Measurements from ENCODE around the gene CALN1.

The CALN1 gene

DNA sequence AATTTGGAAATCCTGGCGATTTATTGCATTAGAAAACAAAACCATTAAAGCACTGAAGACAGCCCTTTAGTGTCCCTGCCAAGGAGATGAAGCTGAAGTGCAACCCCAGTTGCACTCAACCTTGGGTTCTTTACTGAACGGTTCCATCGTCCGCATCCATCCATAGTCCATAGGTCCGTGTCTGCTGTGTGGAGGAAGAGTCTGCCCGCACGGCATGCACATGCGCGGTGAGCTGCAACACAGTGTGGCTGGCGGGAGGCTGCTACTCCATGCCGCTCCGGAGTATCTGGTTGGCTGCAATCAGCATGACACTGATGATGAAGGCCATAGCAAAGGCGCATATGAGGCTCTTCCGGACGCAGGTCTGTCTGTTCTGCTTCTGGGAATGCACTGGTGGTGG, 624.6 kb downstream of the CALN1 start:
- no peak for DNase-seq (ENCODE audit: low spot score)

DNA sequence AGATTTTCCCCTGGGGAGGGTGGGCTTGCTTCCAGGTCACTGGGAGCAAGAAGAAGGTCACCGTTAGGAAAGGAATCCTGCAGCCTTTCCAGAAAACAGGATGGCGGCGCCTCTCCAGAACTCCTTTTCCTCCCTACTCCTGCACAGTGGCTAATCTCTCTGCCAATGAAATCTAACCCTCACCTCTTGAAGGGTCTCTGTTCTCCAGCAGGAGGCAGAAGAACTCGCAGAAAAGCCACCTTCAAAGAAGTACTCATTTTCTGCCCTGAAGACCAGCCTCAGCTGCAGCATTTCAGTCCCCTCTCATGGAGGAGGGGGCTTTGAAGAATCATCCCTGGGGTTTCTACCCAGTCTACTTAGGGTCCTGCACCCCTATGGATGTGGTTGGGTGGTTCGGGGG, 626.9 kb downstream of the CALN1 start:
- DNase-seq (ENCODE audit: low spot score): no peak

DNA sequence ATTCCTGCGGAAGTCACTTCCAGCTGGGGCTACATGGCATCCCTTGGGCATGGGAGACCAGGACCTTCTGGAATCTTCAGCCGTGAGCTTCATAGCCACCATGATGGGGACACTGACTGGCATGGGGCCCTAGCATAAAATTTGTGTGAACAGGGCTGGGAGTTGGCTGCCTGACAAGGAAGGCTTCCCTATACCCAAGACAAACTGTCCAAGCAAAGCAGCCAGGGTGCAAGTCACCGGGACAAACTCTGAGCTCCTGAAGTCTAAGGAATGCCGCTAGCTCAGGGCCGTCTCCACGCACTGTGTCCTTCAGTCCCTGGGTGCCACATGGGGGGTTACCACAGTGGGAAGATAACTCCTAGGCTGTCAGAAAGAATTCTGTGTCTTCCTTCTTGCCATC, 627.4 kb downstream of the CALN1 start:
- DNase-seq (ENCODE audit: low spot score): no peak

DNA sequence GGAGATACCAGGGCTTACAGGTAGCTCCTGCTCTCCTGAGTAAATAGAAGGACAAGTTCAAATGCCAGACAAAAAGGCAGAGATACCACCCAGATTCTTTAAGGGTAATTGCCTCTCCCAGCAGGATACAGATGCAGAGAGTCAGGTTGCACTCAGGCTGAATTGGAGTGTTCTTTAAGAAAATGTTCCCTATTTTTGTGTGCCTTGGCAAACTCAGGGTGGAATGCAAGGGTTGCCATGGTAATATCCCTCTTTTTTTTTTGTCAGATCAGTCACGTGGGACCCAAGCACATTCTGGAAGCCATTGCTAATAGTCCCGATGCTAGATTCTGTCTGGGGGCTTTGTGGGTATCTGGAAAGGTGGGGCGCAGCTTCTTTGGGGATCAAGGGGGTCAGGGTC, 628.0 kb downstream of the CALN1 start:
- DNase-seq (ENCODE audit: low spot score): no peak

DNA sequence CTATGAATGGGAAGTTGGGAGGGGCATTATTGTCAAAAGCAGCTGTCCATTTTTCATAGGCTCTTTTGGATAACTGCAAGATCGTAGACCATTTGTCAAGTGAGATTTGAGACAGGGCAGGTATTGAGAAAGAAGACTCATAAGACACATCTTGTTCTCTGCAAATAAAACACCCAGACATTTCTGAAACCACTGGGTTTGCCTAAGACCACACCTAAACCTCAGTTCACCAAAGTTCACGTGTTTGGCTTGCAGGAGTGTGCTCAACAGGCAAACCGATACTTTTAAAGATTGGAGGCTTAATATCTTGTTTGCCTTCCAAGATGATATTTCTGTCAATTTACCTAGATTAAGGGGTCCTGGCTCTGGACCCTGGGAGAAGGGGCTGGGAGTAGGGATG, 628.4 kb downstream of the CALN1 start:
- no peak for DNase-seq (ENCODE audit: low spot score)

DNA sequence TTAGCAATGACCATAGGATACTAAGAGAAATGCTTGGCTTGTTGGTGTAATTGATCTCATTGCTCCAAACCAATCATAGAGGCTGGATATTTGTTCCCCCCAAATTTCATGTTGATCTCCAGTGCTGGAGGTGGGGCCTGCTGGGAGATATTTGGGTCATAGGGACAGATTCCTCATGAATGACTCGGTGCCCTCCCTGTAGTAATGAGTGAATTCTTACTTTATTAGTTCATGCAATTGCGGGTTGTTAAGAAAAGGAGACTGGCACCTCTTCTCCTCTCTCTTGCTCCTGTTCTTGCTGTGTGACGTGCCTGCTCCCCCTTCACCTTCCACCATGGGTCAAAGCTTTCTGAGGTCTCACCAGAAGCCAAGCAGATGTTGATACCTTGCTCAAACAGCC, 630.1 kb downstream of the CALN1 start:
- DNase-seq (ENCODE audit: low spot score): no peak

DNA sequence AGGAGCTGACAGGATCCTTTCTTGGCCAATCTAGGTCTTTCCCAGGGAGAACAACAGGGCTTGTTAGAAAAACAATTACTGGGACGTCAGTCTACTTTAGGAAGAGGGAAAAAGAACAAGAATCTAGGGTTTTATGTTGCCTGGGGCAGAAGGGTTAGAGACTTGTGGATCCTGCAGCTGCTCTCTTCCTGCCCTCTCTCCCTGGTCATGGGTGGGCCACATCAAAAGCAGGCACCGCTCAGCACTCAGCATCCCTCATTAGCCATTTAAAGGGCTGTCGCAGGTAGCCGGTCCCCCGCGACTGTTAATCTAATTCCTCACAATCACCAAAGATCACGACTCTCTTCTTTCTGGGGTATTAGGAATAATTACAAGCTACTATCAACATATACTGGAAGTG, 631.9 kb downstream of the CALN1 start:
- DNase-seq (ENCODE audit: low spot score): no peak

DNA sequence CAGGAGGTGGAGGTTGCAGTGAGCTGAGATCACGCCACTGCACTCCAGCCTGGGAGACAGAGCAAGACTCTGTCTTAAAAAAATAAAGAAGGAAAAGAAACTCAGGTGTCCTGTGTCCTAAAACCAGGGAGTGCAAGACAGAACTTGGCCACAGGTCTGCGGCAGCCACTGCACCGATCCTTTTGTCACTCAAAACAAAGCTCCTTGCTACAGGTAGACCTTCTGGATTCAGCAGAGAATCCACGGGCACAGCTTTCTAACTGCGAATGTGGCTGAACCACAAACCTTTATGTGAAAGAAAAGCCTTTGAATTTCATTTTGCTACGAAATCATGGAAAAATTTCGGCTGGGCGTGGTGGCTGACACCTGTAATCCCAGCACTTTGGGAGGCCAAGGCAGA, 634.9 kb downstream of the CALN1 start:
- no peak for DNase-seq (ENCODE audit: low spot score)

DNA sequence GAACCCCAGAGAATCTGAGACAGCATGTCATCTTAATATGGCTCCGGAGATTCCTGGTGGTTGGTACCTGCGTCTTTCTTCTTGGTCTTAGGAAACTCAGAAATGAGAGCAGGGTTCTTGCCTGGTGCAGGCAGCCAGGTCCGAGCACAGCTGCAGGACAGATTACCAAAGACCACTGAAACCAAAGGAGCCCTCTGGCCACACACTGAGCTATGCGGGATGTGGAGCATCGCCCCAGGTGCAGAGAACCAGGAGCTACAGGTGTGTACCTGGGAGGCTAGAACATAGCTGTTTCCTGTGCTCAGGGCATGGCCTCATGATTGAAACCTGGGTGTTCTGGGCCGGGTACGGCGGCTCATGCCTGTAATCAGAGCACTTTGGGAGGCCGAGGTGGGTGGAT, 635.4 kb downstream of the CALN1 start:
- DNase-seq (ENCODE audit: low spot score): no peak

DNA sequence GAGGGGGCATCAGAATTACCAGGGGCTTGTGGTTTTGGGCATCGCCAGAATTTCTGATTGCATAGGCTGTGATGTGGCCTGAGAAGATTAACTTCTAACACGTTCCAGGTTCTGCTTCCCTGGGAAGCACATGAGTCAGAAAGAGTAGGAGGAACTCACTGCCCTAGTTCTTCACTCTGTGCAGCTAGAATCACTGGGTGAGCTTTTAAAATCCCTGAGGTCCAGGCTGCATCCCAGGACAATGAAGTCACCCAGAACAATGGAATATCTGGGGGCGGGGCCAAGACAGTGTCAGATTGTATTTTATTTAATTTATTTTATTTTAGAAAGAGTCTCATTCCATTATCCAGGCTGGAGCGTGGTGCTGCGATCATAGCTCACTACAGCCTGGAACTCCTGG, 636.5 kb downstream of the CALN1 start:
- no peak for DNase-seq (ENCODE audit: low spot score)

DNA sequence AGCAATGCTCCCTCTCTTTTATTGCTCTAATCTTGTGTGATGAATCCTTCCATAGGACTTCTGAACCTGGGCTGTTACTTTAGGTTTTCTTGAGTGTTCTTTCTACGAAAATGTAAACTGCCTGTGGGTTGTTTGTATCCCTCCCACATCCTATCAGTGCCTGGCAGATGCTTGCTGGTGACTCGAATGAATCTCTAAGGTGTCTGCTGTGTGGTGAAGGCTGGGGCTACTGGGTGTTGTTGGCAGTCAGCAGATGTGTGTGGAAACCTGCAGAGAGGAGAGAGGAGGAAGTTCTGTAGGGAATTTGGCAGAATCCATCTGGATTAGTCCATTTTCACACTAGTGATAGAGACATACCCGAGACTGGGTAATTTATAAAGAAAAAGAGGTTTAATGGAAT, 639.4 kb downstream of the CALN1 start:
- DNase-seq (ENCODE audit: low spot score): no peak

DNA sequence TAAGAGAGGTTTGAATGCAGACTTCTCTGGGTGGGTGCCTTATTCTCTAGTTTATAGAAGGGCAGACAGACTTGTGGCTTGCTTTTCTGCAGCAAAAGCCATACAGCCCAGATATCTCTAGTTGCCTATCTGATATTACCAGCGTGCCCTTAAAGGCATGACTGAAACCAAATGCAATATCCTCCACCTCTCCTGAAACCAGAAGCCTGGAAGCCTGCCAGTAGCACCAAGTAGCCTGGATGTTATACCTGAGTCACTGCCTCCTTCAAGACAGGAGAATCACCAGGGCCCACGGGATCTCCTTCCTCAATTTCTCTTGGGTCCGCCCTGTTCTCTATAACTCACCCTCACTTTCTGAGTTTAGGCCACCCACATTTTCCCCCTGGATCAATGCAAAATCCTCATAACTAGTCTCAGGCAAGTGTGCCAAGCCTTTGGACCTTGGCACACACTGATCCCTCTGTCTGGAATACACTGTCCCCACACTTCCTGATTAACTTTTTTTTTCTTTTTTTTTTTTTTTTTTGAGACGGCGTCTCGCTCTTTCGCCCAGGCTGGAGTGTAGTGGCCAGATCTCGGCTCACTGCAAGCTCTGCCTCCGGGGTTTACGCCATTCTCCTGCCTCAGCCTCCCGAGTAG, 641.8 kb downstream of the CALN1 start:
- no peak for DNase-seq (ENCODE audit: low spot score)

DNA sequence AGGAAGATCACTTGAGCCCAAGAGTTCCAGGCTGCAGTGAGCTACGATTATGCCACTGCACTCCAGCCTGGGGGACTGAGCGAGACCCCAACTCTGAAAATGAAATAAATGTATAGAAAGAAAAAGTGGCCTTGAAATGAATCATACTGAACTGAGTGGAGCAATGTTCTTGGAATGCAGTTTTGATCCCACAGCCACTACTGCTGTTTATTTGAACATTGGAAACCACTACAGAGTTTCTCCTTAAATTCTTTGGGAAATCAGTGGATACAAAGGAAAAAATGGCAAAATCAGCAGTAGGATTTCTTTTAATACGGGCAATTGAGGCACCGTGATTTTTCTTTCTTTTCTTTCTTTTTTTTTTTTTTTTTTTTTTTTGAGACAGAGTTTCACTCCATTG, 642.8 kb downstream of the CALN1 start:
- DNase-seq (ENCODE audit: low spot score): no peak

DNA sequence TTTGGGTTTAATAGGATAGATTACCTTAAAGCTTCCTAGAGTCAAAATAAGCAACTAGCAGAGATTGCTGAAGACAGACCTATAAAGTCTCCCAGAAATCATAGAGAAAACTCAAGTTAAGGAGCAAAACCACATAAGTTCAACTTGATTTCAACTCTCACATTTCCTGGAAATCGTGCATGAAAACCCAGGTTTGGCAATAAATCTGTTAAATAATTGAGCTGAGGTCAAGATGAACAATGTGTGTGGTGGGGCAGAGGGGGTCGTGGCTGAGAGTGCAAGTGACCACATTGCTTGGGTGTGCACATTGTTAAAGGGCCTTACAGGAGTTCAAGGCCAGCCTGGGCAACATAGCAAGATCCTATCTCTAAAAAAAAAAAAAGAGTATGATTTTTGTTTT, 643.7 kb downstream of the CALN1 start:
- DNase-seq (ENCODE audit: low spot score): no peak

DNA sequence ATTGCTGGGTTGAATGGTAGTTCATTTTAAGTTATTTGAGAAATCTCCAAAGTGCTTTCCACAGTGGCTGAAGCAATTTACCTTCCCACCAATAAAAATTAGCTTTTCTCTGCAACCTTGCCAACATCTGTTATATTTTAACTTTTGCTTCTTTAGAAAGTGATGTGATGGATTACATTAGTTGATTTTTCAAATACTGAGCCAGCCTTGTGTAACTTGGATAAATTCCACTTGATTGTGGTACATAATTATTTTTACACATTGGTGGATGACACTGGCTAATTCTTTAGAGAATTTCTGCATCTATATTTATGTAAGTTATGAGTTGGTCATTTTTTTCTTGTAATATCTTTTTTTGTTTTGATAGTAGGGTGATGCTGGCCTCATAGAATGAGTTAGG, 646.1 kb downstream of the CALN1 start:
- no peak for DNase-seq (ENCODE audit: low spot score)

DNA sequence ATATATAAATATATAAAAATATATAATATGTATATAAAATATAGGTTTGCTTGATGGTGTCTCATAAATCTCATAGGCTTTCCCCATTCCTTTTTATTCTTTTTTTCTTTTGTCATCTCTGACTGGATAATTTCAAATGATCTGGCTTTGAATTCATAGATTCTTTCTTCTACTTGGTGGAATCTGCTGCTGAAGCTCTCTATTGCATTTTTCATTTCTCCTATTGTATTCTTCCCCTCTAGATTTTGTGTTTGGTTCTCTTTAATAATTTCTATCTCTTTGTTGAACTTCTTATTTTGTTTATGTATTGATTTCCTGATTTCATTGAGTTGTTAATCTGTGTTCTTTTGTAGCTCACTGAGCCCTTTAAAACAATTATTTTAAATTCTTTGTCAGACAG, 650.8 kb downstream of the CALN1 start:
- DNase-seq (ENCODE audit: low spot score): no peak

DNA sequence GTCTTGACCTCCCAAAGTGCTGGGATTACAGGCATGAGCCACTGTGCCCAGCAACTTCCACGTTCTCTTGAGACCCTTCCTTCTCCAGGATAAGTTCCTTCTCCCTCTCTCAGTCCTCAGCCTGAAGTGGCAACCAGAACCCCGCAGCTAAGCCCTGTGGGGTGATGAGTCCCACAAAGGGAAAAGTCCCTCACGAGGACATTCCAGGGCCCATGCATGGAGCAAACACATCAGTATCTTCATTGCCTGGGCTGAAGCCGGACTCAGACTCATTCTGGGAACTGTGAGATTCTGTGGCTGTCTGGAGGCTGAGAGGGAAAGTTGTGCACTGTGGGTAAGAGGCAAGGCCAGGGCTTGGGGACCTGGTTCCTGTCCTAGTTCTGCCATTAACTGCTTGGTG, 657.3 kb downstream of the CALN1 start:
- DNase-seq (ENCODE audit: low spot score): no peak

DNA sequence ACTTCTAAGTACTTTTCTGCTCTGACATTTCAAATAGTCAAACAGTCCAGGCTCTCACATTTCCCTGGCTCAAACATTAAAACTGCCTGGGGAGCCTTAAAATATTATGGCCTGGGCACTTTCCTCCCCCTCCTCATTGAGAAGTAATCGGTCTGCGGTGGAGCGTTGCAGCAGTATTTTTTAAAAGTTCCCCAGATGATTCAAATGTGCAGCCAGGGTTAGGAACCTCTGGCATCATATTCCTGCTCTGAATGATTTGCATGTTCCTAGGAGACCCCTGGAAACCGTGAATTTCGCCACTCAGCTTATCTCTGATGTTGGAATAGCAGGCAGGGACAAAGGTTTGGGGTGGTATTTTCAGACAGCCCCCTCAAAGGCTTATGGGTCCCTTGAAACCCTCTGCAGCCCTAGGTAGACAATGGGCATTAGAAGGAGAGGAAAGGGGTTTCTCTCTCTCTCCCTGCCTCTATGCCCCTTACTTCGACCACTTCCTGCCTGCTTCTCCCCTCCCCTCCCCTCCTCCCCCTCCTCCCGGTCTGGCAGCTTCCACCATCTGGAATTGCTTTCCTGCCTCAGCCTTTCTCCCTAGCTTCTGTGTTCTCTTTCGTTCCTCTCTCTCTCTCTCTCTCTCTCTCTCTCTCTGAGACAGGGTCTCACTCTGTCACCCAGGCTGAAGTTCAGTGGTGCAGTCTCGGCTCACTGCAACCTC, 658.0 kb downstream of the CALN1 start:
- DNase-seq (ENCODE audit: low spot score): no peak

DNA sequence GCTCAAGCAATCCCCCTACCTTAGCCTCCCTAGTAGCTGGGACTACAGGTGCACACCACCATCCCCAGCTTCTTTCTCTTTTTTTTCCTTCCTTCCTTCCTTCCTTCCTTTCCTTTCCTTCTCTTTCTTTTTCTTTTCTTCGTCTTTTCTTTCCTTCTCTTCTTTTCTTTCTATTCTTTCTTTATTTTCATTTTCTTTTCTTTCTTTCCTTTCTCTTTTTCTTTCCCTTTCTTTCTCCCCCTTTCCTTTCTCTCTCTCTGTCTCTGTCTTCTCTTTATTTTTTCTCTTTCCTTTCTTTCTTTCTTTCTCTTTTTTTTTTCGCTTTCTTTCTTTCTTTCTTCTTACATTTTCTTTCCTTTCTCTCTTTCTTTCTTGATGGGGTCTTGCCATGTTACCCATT, 658.9 kb downstream of the CALN1 start:
- DNase-seq (ENCODE audit: low spot score): no peak

DNA sequence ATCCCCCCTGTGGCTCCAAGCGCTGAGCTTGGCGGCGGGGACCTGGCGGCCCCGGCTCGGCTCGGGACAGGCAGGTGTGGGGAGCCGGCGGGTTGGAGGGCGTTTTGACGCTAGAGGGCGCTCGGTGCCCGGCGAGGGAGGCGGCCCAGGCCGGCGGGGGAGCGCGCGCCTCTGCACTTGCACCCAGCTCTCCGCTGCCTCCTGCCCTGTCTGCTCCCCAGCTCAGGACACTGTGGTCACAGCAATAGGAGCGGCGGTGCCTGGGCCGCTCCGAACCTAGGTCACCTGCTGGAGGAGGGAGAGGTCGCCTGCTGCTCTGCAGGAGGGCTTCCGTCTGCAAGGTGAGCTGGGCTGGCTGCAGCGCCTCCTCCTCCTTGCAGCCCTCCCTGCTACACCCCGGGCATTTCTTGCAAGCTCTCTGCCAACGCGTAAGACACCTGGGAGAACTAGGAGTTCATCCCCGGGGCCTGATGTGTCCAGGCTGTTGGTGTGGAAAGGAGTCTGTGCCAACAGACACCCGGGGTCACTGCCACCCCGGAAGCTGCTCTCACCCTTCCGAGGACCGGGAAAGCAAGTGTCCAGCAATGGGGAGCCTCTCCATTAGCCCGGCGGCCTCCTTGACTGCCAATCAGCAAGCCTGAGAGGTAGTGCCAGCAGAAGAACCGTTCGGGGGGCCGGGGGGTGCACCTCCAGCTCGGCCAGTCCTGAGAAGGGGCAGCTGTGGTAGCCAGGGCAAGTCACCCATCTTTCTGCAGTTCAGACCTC, 659.8 kb downstream of the CALN1 start:
- DNase-seq (ENCODE audit: low spot score): peak; percentile 81

DNA sequence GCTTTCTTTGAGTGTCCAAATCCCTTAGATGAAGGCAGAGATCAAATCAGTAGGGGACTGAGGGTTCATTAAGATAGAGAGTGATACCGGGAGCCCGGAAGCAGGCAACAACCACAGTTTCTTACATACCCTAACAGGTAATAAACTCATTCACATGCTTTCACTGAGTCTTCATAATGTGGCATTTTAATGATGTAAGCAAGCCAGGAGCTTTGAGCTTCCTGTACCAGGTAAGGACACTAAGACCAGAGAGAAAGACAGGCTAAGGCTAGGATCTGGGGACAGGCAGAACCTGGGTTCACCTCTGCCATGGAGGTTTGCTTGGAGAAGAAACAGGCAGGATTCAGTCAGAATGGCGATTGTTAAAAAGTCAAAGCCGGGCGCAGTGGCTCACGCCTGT, 661.8 kb downstream of the CALN1 start:
- no peak for DNase-seq (ENCODE audit: low spot score)

DNA sequence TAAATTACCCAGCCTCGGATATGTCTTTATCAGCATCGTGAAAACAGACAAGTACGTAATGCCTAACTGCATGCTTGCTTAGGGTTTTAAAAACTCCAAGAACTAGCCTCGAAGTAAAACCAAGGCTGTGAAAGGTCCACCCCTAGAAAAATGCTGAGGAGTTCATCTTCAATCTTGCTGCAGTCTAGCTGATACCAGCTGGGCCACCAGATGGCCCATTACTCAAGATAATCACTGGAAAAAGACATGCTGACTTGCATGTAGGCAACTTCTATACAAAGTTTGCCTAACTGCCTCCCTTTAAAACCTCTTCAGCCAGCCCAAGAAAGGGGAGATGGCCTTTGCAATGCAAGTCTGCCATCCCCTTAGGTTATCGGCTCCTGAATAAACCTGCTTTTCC, 666.1 kb downstream of the CALN1 start:
- DNase-seq (ENCODE audit: low spot score): no peak

DNA sequence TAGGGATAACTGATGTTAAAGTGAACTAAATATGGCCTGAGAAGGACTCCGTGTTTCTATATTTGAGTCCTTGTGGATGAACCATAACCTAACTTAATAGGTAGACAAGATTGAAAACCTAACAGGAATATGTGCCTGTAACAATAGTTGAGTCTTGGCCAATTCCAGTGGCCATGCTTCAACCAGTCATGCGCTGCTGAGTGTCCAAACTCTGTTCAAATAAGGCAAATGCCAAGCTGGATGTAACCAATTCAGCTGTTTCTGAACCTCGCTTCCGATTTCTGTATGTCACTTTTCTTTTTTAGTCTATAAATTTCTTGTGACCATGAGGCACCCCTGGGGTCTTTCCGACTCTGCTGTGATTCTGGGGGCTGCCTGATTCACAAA, 672.0 kb downstream of the CALN1 start:
- no peak for DNase-seq (ENCODE audit: low spot score)
